ENCODE data around the gene FZD10. TPM values are rescaled to one million over a fixed set of nuclear protein-coding genes. Genes with fewer than 3 reads are reported as not detected.

FZD10 gene
- total RNA-seq, 1 donor, result not detected

DNA sequence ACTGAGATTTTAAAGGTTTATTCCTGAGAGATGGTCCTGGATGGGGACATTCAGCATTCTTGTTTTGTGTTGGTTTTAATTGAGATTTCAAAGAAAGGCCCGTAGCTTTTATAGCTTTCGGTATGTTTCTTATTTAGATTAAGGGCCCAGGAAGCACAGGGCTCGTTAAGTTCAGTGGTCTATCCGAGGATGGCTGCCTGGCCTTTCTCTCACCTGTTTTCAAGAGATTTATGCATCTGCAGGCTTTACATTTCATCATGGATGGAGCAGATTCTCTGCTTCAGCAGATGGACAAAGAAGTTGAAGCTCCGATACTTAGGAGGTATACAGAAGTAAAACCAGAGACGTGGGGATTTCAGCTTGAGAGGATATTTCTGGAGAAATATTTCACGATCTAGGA lies 16.0 kb downstream of the FZD10 start:
- TF ChIP-seq, protein P1, sequence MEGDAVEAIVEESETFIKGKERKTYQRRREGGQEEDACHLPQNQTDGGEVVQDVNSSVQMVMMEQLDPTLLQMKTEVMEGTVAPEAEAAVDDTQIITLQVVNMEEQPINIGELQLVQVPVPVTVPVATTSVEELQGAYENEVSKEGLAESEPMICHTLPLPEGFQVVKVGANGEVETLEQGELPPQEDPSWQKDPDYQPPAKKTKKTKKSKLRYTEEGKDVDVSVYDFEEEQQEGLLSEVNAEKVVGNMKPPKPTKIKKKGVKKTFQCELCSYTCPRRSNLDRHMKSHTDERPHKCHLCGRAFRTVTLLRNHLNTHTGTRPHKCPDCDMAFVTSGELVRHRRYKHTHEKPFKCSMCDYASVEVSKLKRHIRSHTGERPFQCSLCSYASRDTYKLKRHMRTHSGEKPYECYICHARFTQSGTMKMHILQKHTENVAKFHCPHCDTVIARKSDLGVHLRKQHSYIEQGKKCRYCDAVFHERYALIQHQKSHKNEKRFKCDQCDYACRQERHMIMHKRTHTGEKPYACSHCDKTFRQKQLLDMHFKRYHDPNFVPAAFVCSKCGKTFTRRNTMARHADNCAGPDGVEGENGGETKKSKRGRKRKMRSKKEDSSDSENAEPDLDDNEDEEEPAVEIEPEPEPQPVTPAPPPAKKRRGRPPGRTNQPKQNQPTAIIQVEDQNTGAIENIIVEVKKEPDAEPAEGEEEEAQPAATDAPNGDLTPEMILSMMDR (IDR thresholded peaks at IDR 0.05; ENCODE audit: insufficient read depth, low read length), result no peak
- no peak overlapping the region for H3K4me3 ChIP-seq (ENCODE audit: low read depth, low read length)
- no peak for DNase-seq (ENCODE audit: low read depth)

DNA sequence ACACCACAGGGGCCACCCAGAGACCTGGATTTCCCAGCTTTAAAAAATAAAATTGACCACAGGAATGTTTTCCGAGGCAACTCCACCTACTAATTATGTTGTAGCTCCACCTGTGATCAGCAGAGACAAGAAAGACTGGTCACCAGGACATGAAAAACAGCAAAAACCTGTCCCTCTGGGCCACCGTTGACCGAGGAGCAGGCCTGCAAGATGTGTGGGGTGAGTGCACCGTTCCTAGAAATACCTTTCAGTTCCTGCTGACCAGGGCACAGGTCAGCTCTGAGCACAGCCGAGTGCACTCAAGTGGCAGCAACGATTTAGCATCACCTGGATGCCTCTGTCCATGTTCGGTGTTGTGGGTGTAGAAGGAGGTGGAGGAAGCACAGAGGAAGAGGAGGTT lies 16.9 kb downstream of the FZD10 start:
- TF ChIP-seq, protein P1 (IDR thresholded peaks at IDR 0.05; ENCODE audit: insufficient read depth, low read length), result no peak
- DNase-seq (ENCODE audit: low read depth), result no peak
- no peak overlapping the region for H3K4me3 ChIP-seq (ENCODE audit: low read depth, low read length)

DNA sequence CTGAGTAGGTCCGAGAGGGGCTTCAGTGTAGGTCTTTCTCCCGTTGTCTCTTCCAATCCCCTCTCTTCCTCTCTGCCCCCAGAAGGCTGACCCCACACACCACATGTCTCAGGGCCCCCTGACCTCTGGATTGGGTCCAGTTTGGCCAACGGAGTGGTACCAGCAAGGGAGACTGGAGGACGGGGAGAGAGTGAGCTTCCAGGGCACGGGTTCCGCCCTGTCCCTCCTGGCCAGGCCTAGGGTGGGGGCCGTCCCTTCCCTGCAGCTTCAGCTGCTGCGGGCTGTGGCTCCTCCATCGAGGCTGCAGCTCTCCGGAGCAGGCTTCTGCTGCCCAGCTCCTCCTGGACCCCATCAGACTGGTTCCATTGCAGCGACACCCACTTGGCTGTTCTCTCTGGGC lies 17.4 kb downstream of the FZD10 start:
- no peak overlapping the region for H3K4me3 ChIP-seq (ENCODE audit: low read depth, low read length)
- DNase-seq (ENCODE audit: low read depth), result no peak
- TF ChIP-seq, protein P1 (IDR thresholded peaks at IDR 0.05; ENCODE audit: insufficient read depth, low read length), result no peak

DNA sequence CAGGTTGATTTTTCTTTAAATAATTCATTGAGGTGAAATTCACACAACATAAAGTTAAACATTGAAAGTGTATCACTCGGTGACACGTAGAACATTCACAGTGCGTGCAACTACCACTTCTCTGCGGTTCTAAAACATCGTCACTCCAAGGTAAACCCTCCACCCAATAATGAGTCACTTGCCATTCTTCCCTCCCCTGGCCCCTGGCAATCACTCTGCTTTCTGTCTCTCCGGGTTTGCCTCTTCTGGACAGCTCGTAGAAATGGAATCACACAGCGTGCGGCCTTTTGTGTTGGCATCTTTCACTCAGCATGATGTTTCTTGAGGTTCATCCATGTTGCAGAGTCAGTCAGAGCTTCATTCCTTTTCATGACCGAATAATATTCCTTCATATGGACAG lies 18.9 kb downstream of the FZD10 start:
- no peak for DNase-seq (ENCODE audit: low read depth)
- TF ChIP-seq, protein P1 (IDR thresholded peaks at IDR 0.05; ENCODE audit: insufficient read depth, low read length), result no peak
- no peak overlapping the region for H3K4me3 ChIP-seq (ENCODE audit: low read depth, low read length)

DNA sequence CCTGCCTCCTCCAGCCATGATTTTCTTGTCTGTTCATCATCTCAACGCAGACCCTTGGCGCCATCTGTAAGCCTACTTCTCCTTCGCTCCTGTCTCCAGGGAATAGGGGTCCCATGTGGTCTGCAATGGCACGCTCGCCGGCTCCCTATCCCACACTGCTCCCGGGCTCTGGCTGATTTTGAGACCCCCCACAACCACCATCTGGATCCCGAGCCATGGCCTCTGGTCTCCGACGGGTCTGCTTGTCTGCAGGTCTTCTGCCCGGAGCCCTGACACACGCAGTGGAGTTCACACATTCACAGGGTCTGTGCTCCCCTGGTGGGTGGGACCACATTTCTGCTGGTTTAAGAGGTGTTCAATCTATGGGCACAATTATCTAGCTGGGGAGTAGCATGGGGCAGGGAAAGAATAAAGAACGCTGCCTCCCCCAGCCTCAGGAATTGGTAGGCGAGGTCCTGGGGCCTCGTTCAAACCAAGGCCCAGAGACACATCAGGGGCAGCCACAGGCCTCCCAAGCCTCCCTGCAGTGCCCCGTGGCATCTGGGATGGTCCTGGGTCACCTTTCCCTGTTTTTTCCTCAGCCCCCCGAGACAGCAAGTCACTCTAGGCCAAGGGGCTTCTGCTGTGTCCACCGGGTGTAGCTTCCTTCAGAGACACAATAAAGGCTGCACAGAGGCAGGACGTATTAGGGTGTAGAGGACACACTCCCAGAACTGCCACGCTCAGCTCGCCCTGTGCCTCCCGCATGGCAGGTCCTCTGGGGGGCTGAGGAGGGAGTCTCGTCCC lies 21.5 kb downstream of the FZD10 start:
- no peak for DNase-seq (ENCODE audit: low read depth)
- TF ChIP-seq, protein P1 (IDR thresholded peaks at IDR 0.05; ENCODE audit: insufficient read depth, low read length), result no peak
- no peak overlapping the region for H3K4me3 ChIP-seq (ENCODE audit: low read depth, low read length)

DNA sequence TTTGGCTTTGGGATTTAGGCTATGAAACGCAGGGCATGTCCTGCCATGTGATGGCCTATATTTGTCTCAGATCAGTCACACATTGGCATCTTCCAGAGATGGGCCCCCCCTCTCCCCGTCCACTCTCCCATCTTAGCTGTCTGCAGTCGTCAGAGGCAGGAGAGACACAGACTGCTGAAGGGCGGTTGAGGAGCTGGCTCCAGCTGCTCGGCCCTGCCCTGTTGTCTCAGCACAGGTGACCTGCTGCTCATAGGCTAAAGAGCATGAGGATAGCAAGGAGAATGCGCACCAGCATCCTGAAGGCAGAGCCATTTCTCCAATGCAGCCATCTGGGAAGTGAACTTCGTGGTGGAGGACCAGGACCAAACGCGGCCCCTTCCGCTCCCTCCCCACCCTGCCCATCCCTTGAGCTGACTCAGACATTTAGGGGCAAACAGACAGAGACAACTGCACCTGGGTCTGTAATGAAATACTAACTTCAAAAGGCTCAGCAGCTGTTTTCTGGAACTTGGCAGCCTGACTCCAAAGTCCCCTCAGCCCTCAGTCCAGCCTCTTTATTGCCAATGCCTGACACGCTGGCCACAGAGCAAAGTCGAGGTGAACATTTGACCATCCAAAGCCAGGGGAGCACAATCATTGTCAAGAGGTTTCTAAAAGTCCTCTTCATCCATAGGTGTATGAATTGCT lies 22.3 kb downstream of the FZD10 start:
- no peak for DNase-seq (ENCODE audit: low read depth)
- TF ChIP-seq, protein P1 (IDR thresholded peaks at IDR 0.05; ENCODE audit: insufficient read depth, low read length), result no peak
- H3K4me3 ChIP-seq (ENCODE audit: low read depth, low read length), result no peak overlapping the region
